Neutrophil (primary cell): ENCODE results near the gene UBE2H.

Experiments used
- H3K27ac ChIP-seq: fragments of 200-600 bp; sonication (generic); 2 replicates; pipeline ENCODE4 v1.5.1; 2016; ENCODE audit warnings: mild to moderate bottlenecking, moderate library complexity
- H3K27me3 ChIP-seq: fragments of 200-600 bp; sonication (generic); 2 replicates; pipeline ENCODE4 v1.6.0; 2016; ENCODE audit warnings: mild to moderate bottlenecking
- H3K36me3 ChIP-seq: fragments of 200-600 bp; sonication (generic); 2 replicates; pipeline ENCODE4 v1.5.1; 2017
- H3K4me1 ChIP-seq, 2 experiments: fragments of 200-600 bp in 1 of 2; sonication (generic) in 1 of 2; 1 replicate in 1 of 2; 2 replicates in 1 of 2; pipeline versions ENCODE4 v1.5.1 to v1.6.1; 2013 to 2016; ENCODE audit warnings: low read depth in 1 of 2, low read length in 1 of 2, mild to moderate bottlenecking in 1 of 2, moderate library complexity in 1 of 2; ENCODE audit not compliant: control insufficient read depth in 1 of 2, insufficient read depth in 1 of 2
- H3K4me3 ChIP-seq, 2 experiments: fragments of 200-600 bp in 1 of 2; sonication (generic) in 1 of 2; 1 replicate in 1 of 2; 2 replicates in 1 of 2; pipeline ENCODE4 v1.5.1; 2013 to 2016; ENCODE audit warnings: low read depth in 1 of 2, low read length in 1 of 2, mild to moderate bottlenecking in 1 of 2, moderate library complexity in 1 of 2
- H3K9me3 ChIP-seq: fragments of 200-600 bp; sonication (generic); 2 replicates; pipeline ENCODE4 v1.5.1; 2016
- CTCF ChIP-seq: fragments of 200-600 bp; sonication (generic); IDR thresholded peaks from 2 replicates; pipeline ENCODE4 v1.5.1; 2016; ENCODE audit warnings: antibody characterized with exemption

Gene UBE2H

GRCh38 chr7:129875745-129876411 is 76.9 kb downstream of the UBE2H start:
- H3K9me3 ChIP-seq, result no peaks in the 10 kb centered on the region
- no peak overlapping the region for H3K4me3 ChIP-seq
- H3K27me3 ChIP-seq, result no peaks in the 10 kb centered on the region
- H3K36me3 ChIP-seq, result peaks cover 13% of the 10 kb centered on the region
- H3K27ac ChIP-seq, result no peak overlapping the region
- H3K4me1 ChIP-seq, result peaks cover 24% of the 10 kb centered on the region in 2 experiments
- no peak for TF ChIP-seq CTCF

GRCh38 chr7:129875160-129875559 is 77.6 kb downstream of the UBE2H start:
- Histone ChIP-seq H3K36me3 (peaks cover 20% of the 10 kb centered on the region), H3K4me1 (peaks cover 24% of the 10 kb centered on the region in 2 experiments), H3K27me3 (no peaks in the 10 kb centered on the region), H3K9me3 (no peaks in the 10 kb centered on the region), H3K27ac (peak overlapping the region; percentile 40), H3K4me3 (no peak overlapping the region)
- TF ChIP-seq CTCF, result no peak

- H3K4me1 ChIP-seq, result peaks cover 24% of the 10 kb centered on the region in 2 experiments
- TF ChIP-seq CTCF, result no peak
- no peak overlapping the region for H3K4me3 ChIP-seq
- H3K9me3 ChIP-seq, result no peaks in the 10 kb centered on the region
- H3K36me3 ChIP-seq, result peaks cover 21% of the 10 kb centered on the region
- no peaks in the 10 kb centered on the region for H3K27me3 ChIP-seq
- peak overlapping the region; percentile 40 for H3K27ac ChIP-seq
Observed at GRCh38 chr7:129874722-129875121, 78.0 kb downstream of the UBE2H start.

GRCh38 chr7:129872054-129872453 is 80.7 kb downstream of the UBE2H start:
- H3K27ac ChIP-seq, result no peak overlapping the region
- H3K36me3 ChIP-seq, result peaks cover 14% of the 10 kb centered on the region
- no peak overlapping the region for H3K4me3 ChIP-seq
- no peaks in the 10 kb centered on the region for H3K9me3 ChIP-seq
- no peak for TF ChIP-seq CTCF
- no peaks in the 10 kb centered on the region for H3K27me3 ChIP-seq
- H3K4me1 ChIP-seq, result peaks cover 12 to 14% of the 10 kb centered on the region in 2 experiments

GRCh38 chr7:129870668-129871067 is 82.1 kb downstream of the UBE2H start:
- Histone ChIP-seq H3K4me3 (no peak overlapping the region), H3K27me3 (no peaks in the 10 kb centered on the region), H3K36me3 (peaks cover 14% of the 10 kb centered on the region), H3K9me3 (no peaks in the 10 kb centered on the region), H3K27ac (no peak overlapping the region), H3K4me1 (peaks cover 9% of the 10 kb centered on the region in 2 experiments)
- no peak for TF ChIP-seq CTCF
